MM.1S (cell line): ENCODE data around the gene GRIK1.

Experiments used
- DNase-seq: peaks from one replicate; pipeline ENCODE4 v3.0.0-alpha.2; 2015
- H2AFZ ChIP-seq: fragments of 300-600 bp; sonication (generic); 2 replicates; pipeline ENCODE4 v1.6.0; 2016; ENCODE audit warnings: antibody characterized with exemption, low read length
- H3F3A ChIP-seq: fragments of 300-600 bp; sonication (generic); 2 replicates; pipeline ENCODE4 v1.6.1; 2016; ENCODE audit warnings: mild to moderate bottlenecking, antibody characterized with exemption, low read length, moderate library complexity, mixed read lengths; ENCODE audit not compliant: insufficient read depth
- H3K27ac ChIP-seq: fragments of 300-600 bp; sonication (generic); 2 replicates; pipeline ENCODE4 v1.5.1; 2016; ENCODE audit warnings: mild to moderate bottlenecking, low read length
- H3K27me3 ChIP-seq: fragments of 300-600 bp; sonication (generic); replicated peaks from 2 replicates; pipeline ENCODE4 v1.6.0; 2016; ENCODE audit warnings: low read length; ENCODE audit not compliant: insufficient read depth
- H3K36me3 ChIP-seq: fragments of 300-600 bp; sonication (generic); replicated peaks from 2 replicates; pipeline ENCODE4 v1.6.1; 2016; ENCODE audit warnings: mild to moderate bottlenecking, low read length, mixed read lengths; ENCODE audit not compliant: insufficient read depth
- H3K4me1 ChIP-seq: fragments of 300-600 bp; sonication (generic); 2 replicates; pipeline ENCODE4 v1.6.1; 2016; ENCODE audit warnings: low read length, mixed read lengths
- H3K4me2 ChIP-seq: fragments of 300-600 bp; sonication (generic); 2 replicates; pipeline ENCODE4 v1.6.0; 2016; ENCODE audit warnings: low read depth, low read length
- H3K4me3 ChIP-seq: fragments of 300-600 bp; sonication (generic); 2 replicates; pipeline ENCODE4 v1.5.1; 2016; ENCODE audit warnings: low read length, mixed read lengths
- H3K79me2 ChIP-seq: fragments of 300-600 bp; sonication (generic); 2 replicates; pipeline ENCODE4 v1.6.1; 2016; ENCODE audit warnings: mixed run types, low read length, mixed read lengths
- H3K9ac ChIP-seq: fragments of 300-600 bp; sonication (generic); 2 replicates; pipeline ENCODE4 v1.6.1; 2016; ENCODE audit warnings: low read length, mixed read lengths
- H3K9me2 ChIP-seq: fragments of 300-600 bp; sonication (generic); replicated peaks from 2 replicates; pipeline ENCODE4 v1.6.1; 2016; ENCODE audit warnings: mild to moderate bottlenecking, low read length, mixed read lengths; ENCODE audit not compliant: insufficient read depth
- H3K9me3 ChIP-seq: fragments of 300-600 bp; sonication (generic); replicated peaks from 2 replicates; pipeline ENCODE4 v1.6.1; 2016; ENCODE audit warnings: mild to moderate bottlenecking, low read length, mixed read lengths; ENCODE audit not compliant: insufficient read depth
- H4K20me1 ChIP-seq: fragments of 300-600 bp; sonication (generic); 2 replicates; pipeline ENCODE4 v1.6.1; 2016; ENCODE audit warnings: mild to moderate bottlenecking, low read length, moderate library complexity, mixed read lengths; ENCODE audit not compliant: insufficient read depth
- CTCF ChIP-seq: fragments of 300-600 bp; sonication (generic); IDR thresholded peaks from 2 replicates; pipeline ENCODE4 v1.5.1; 2016; ENCODE audit warnings: antibody characterized with exemption, low read length, mixed read lengths
- EZH2 ChIP-seq: fragments of 300-600 bp; sonication (generic); optimal IDR thresholded peaks from 2 replicates; pipeline ENCODE3; 2017; ENCODE audit warnings: low read depth, mild to moderate bottlenecking, antibody characterized with exemption, low read length, mixed read lengths
- EZH2phosphoT487 ChIP-seq: fragments of 300-600 bp; sonication (generic); IDR thresholded peaks from 2 replicates; pipeline ENCODE4 v1.6.1; 2018; ENCODE audit warnings: antibody characterized with exemption, low read length

GRIK1 gene

GRCh38 chr21:29511096-29511495, 428.7 kb downstream of the GRIK1 start:
- Histone ChIP-seq H3K27ac (no peak overlapping the region), H3K4me3 (no peak overlapping the region), H3K27me3 (no peaks in the 10 kb centered on the region), H3F3A (no peaks in the 10 kb centered on the region), H3K4me2 (no peak overlapping the region), H3K79me2 (no peaks in the 10 kb centered on the region), H3K4me1 (no peaks in the 10 kb centered on the region), H3K9ac (no peak overlapping the region), H3K36me3 (no peaks in the 10 kb centered on the region), H4K20me1 (no peaks in the 10 kb centered on the region), H2AFZ (no peak overlapping the region), H3K9me2 (no peaks in the 10 kb centered on the region), H3K9me3 (no peaks in the 10 kb centered on the region)
- no peak for DNase-seq
- no peak for TF ChIP-seq EZH2
- TF ChIP-seq EZH2phosphoT487: no peak
- no peak for TF ChIP-seq CTCF

GRCh38 chr21:29509121-29509520, 430.7 kb downstream of the GRIK1 start:
- Histone ChIP-seq H3K36me3 (no peaks in the 10 kb centered on the region), H3K4me2 (no peak overlapping the region), H2AFZ (no peak overlapping the region), H3K79me2 (no peaks in the 10 kb centered on the region), H3K9me3 (no peaks in the 10 kb centered on the region), H3K9ac (no peak overlapping the region), H3K4me3 (no peak overlapping the region), H3F3A (no peaks in the 10 kb centered on the region), H3K27ac (no peak overlapping the region), H4K20me1 (no peaks in the 10 kb centered on the region), H3K27me3 (no peaks in the 10 kb centered on the region), H3K4me1 (no peaks in the 10 kb centered on the region), H3K9me2 (no peaks in the 10 kb centered on the region)
- TF ChIP-seq EZH2 (no peak), EZH2phosphoT487 (no peak), CTCF (no peak)
- no peak for DNase-seq

- no peak for DNase-seq
- Histone ChIP-seq H3K27ac (no peak overlapping the region), H3K9me2 (no peaks in the 10 kb centered on the region), H3K79me2 (no peaks in the 10 kb centered on the region), H3K4me1 (no peaks in the 10 kb centered on the region), H4K20me1 (no peaks in the 10 kb centered on the region), H3F3A (no peaks in the 10 kb centered on the region), H3K36me3 (no peaks in the 10 kb centered on the region), H3K4me3 (no peak overlapping the region), H3K9me3 (no peaks in the 10 kb centered on the region), H3K9ac (no peak overlapping the region), H3K4me2 (no peak overlapping the region), H2AFZ (no peak overlapping the region), H3K27me3 (no peaks in the 10 kb centered on the region)
- no peak for TF ChIP-seq EZH2phosphoT487
- TF ChIP-seq EZH2: no peak
- TF ChIP-seq CTCF: no peak
Observed at GRCh38 chr21:29508301-29508700, 431.5 kb downstream of the GRIK1 start.
